HCEC 1CT (cell line): ENCODE data around the gene MIB2.
A peak's percentile ranks its signal among the peaks of the same experiment; 100 is the strongest.
"Not testable (repeated sequence)": the region's sequence is repeated elsewhere in the genome, so short reads cannot be mapped to it uniquely, and the experiment has no call there.

Source experiments
- DNase-seq: peaks from one replicate; pipeline ENCODE4 v3.0.0-alpha.2; 2017

MIB2 gene

GRCh38 chr1:1615256-1616044 is at the start of gene MIB2:
MIB2 (plus strand) TSS chr1:1615500; CDS start chr1:1623453, 7,953 bp downstream.
- peak; percentile 93 for DNase-seq

- no peak for DNase-seq
These were observed 48.0 kb upstream of the MIB2 start for GRCh38 chr1:1567152-1567875.

- no peak for DNase-seq
These were observed 47.4 kb upstream of the MIB2 start for GRCh38 chr1:1567891-1568291.

- DNase-seq = no peak
These were observed 46.0 kb upstream of the MIB2 start for GRCh38 chr1:1569341-1569740.

GRCh38 chr1:1573843-1574720 is 41.2 kb upstream of the MIB2 start:
- peak; percentile 64 for DNase-seq

- peak; percentile 90 for DNase-seq
These were observed 40.4 kb upstream of the MIB2 start, which contains the start of gene SSU72 for GRCh38 chr1:1574721-1575537. SSU72 (minus strand) TSS chr1:1574863; CDS start chr1:1574557, 306 bp downstream.

- DNase-seq = no peak
These were observed 37.8 kb upstream of the MIB2 start for GRCh38 chr1:1577367-1578011.

- DNase-seq = no peak
These were observed 36.8 kb upstream of the MIB2 start for GRCh38 chr1:1578371-1578940.

GRCh38 chr1:1582585-1583346 is 32.5 kb upstream of the MIB2 start:
- DNase-seq = no peak

GRCh38 chr1:1583347-1584010 is 31.8 kb upstream of the MIB2 start:
- DNase-seq = no peak

GRCh38 chr1:1591452-1591851 is 23.8 kb upstream of the MIB2 start:
- DNase-seq = no peak

GRCh38 chr1:1593834-1594601 is 21.3 kb upstream of the MIB2 start:
- DNase-seq = no peak

GRCh38 chr1:1594602-1595260 is 20.6 kb upstream of the MIB2 start:
- DNase-seq = no peak

- DNase-seq = not testable (repeated sequence)
These were observed 20.0 kb upstream of the MIB2 start for GRCh38 chr1:1595341-1595740.

- no peak for DNase-seq
These were observed 18.6 kb upstream of the MIB2 start for GRCh38 chr1:1596493-1597274.

GRCh38 chr1:1597275-1597930 is 17.9 kb upstream of the MIB2 start:
- no peak for DNase-seq

- no peak for DNase-seq
These were observed 17.1 kb upstream of the MIB2 start for GRCh38 chr1:1598051-1598719.
